Urinary bladder (tissue), 4 donors: ENCODE data around the gene DGKG. TPM values are rescaled to one million over a fixed set of nuclear protein-coding genes. Genes with fewer than 3 reads are reported as not detected.

Source experiments
- DNase-seq: peaks from one replicate; pipeline ENCODE4 v3.0.0-alpha.2; 2015; ENCODE audit errors: extremely low spot score
- H3K27ac ChIP-seq: one replicate; pipeline ENCODE4 v1.5.1; 2013; ENCODE audit warnings: low read depth, mild to moderate bottlenecking, moderate library complexity
- H3K36me3 ChIP-seq: one replicate; pipeline ENCODE4 v1.6.1; 2013; ENCODE audit warnings: mild to moderate bottlenecking, moderate library complexity; ENCODE audit not compliant: insufficient read depth
- H3K4me1 ChIP-seq: one replicate; pipeline ENCODE4 v1.6.1; 2013; ENCODE audit warnings: mild to moderate bottlenecking, moderate library complexity; ENCODE audit not compliant: insufficient read depth
- H3K4me3 ChIP-seq: one replicate; pipeline ENCODE4 v1.5.1; 2013; ENCODE audit warnings: low read depth, low read length
- WGBS: extraction: QIAGEN DNeasy Blood & Tissue Kit; methylation state at CpG from one replicate; pipeline ENCODE4 v1.1.7; 2013; 5-methylcytosine and 5-hydroxymethylcytosine counted together
- polyA plus RNA-seq: library from polyadenylated mRNA; stranded (reverse); fragments of 200-250 nt; gene quantifications from one replicate; pipeline ENCODE4 v1.2.3, GENCODE V29; 2013
- total RNA-seq: library from RNA; depleted of rRNA; stranded (reverse); fragments of >200 nt; gene quantifications from one replicate; pipeline ENCODE4 v1.2.3, GENCODE V29; 2014
- donor health status: healthy with polysubstance abuse.
- donor health status: healthy.

Gene DGKG
- total and polyA plus RNA-seq, 2 donors: 4.2 to 9.3 TPM

- 67% methylated on average over 12 of the region's 12 CpGs for WGBS
- Histone ChIP-seq H3K4me3 (no peak overlapping the region), H3K27ac (no peak overlapping the region), H3K36me3 (no peaks in the 10 kb centered on the region), H3K4me1 (no peaks in the 10 kb centered on the region)
- no peak for DNase-seq
Measured at GRCh38 chr3:186160691-186161243, 201.3 kb downstream of the DGKG start.

GRCh38 chr3:186154641-186155040, 207.4 kb downstream of the DGKG start:
- DNase-seq: no peak
- no peaks in the 10 kb centered on the region for H3K36me3 ChIP-seq
- no peak overlapping the region for H3K27ac ChIP-seq
- H3K4me1 ChIP-seq: no peaks in the 10 kb centered on the region
- 84% methylated on average over 2 of the region's 2 CpGs for WGBS
- H3K4me3 ChIP-seq: no peak overlapping the region

GRCh38 chr3:186152889-186153292, 209.1 kb downstream of the DGKG start:
- no peak overlapping the region for H3K4me3 ChIP-seq
- no peak for DNase-seq
- no peak overlapping the region for H3K27ac ChIP-seq
- H3K36me3 ChIP-seq: no peaks in the 10 kb centered on the region
- 69% methylated on average over 9 of the region's 9 CpGs for WGBS
- H3K4me1 ChIP-seq: no peaks in the 10 kb centered on the region

GRCh38 chr3:186152361-186152798, 209.7 kb downstream of the DGKG start:
- H3K4me1 ChIP-seq: no peaks in the 10 kb centered on the region
- no peak overlapping the region for H3K4me3 ChIP-seq
- WGBS: 77% methylated on average over 8 of the region's 8 CpGs
- no peaks in the 10 kb centered on the region for H3K36me3 ChIP-seq
- no peak overlapping the region for H3K27ac ChIP-seq
- DNase-seq: no peak

- Histone ChIP-seq H3K4me3 (no peak overlapping the region), H3K36me3 (no peaks in the 10 kb centered on the region), H3K4me1 (no peaks in the 10 kb centered on the region), H3K27ac (no peak overlapping the region)
- DNase-seq: no peak
- 88% methylated on average over 7 of the region's 7 CpGs for WGBS
Measured at GRCh38 chr3:186151077-186151971, 210.7 kb downstream of the DGKG start.

GRCh38 chr3:186150041-186150830, 211.8 kb downstream of the DGKG start:
- H3K4me1 ChIP-seq: no peaks in the 10 kb centered on the region
- WGBS: 80% methylated on average over 11 of the region's 11 CpGs
- H3K27ac ChIP-seq: no peak overlapping the region
- no peaks in the 10 kb centered on the region for H3K36me3 ChIP-seq
- H3K4me3 ChIP-seq: no peak overlapping the region
- no peak for DNase-seq

GRCh38 chr3:186149319-186149960, 212.6 kb downstream of the DGKG start:
- Histone ChIP-seq H3K27ac (no peak overlapping the region), H3K4me3 (no peak overlapping the region), H3K4me1 (no peaks in the 10 kb centered on the region), H3K36me3 (no peaks in the 10 kb centered on the region)
- DNase-seq: no peak
- 84% methylated on average over 15 of the region's 15 CpGs for WGBS

GRCh38 chr3:186144257-186144656, 217.8 kb downstream of the DGKG start:
- Histone ChIP-seq H3K27ac (no peak overlapping the region), H3K36me3 (no peaks in the 10 kb centered on the region), H3K4me3 (no peak overlapping the region), H3K4me1 (no peaks in the 10 kb centered on the region)
- WGBS: 93% methylated on average over 5 of the region's 5 CpGs
- DNase-seq: no peak

GRCh38 chr3:186143250-186143649, 218.8 kb downstream of the DGKG start:
- no peaks in the 10 kb centered on the region for H3K4me1 ChIP-seq

GRCh38 chr3:186142393-186142932, 219.6 kb downstream of the DGKG start:
- no peak for DNase-seq
- no peaks in the 10 kb centered on the region for H3K36me3 ChIP-seq
- no peak overlapping the region for H3K4me3 ChIP-seq
- no peak overlapping the region for H3K27ac ChIP-seq
- H3K4me1 ChIP-seq: no peaks in the 10 kb centered on the region

More at GRCh38 chr3:186143250-186143649, 218.8 kb downstream of the DGKG start:
- WGBS: 73% methylated on average over 1 of the region's 1 CpG
- Histone ChIP-seq H3K36me3 (no peaks in the 10 kb centered on the region), H3K27ac (no peak overlapping the region), H3K4me3 (no peak overlapping the region)
- DNase-seq: no peak

- 43% methylated on average over 2 of the region's 2 CpGs for WGBS
- Histone ChIP-seq H3K27ac (no peak overlapping the region), H3K36me3 (no peaks in the 10 kb centered on the region), H3K4me1 (no peaks in the 10 kb centered on the region), H3K4me3 (no peak overlapping the region)
- no peak for DNase-seq
Measured at GRCh38 chr3:186141790-186142189, 220.2 kb downstream of the DGKG start.

GRCh38 chr3:186138272-186138981, 223.6 kb downstream of the DGKG start:
- Histone ChIP-seq H3K4me3 (no peak overlapping the region), H3K4me1 (no peaks in the 10 kb centered on the region), H3K36me3 (no peaks in the 10 kb centered on the region), H3K27ac (no peak overlapping the region)
- WGBS: 85% methylated on average over 12 of the region's 12 CpGs
- DNase-seq: no peak
